SK-N-DZ (cell line): ENCODE data around the gene CDHR2.
A peak's percentile ranks its signal among the peaks of the same experiment; 100 is the strongest.
"Not testable (repeated sequence)": the region's sequence is repeated elsewhere in the genome, so short reads cannot be mapped to it uniquely, and the experiment has no call there.

ENCODE experiments used
- DNase-seq: peaks from one replicate; pipeline ENCODE4 v3.0.0-alpha.2; 2015; ENCODE audit warnings: low spot score

CDHR2 gene

DNA sequence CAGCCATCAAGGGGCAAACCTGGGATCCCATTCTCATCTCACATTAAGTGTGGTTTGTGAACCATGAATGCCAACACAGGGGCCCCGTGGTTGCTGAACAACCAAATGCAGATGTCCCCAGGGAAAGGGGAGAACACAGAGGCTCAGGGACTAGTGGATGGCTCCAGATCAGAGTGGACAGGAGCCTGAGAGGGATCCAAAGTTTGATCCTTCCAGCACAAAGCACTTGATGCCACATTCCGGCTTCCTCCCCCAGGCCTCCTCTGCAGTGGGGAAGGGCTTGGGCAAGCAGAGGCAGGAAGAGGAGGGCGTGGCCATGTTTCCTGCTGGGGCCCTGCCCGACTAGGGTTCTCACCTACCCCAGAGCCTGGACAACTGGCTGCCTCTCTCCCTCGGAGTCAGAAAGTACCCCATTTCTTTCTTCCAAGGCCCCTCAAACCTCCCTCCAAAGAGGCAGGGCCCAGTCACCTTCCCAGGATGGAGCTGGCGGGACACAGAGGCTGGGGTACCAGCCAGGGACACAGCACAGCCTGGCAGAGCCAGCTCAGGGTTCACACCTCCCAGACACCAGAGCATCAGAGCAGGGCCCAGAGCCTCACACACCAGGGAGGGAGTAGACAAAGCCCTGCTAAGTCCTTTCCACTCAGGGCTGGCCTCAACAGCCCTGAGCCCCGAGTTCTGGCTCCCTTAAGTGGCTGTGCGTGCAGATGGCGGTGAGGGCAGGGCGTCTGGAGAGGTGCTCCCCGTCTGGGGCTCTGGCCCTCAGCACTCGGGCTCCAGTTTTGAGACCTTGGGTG, 7.6 kb upstream of the CDHR2 start:
- DNase-seq: peak; percentile 54

DNA sequence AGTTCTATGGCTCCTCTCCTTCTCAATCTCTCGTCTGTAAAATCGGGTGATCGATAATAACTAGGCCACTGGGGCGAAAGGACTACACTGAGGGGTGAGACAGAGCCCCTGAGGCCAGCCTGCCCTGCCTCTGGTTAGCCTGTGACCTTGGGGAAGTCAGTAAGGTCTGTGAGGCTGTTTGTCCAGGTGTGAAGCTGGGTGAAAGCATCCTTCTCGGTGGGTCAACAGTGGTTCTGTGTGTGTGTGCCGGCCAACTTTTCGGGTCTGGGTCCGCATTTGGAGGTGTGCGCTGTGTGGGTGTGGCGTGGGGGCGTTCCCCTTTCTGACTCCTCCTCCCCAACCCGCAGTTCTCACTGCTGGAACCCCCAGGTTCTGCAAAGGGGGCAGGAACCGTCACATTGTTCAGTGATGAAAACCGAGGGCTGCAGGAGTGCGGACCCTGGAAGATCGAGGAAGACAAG, 7.0 kb upstream of the CDHR2 start:
- DNase-seq: no peak

DNA sequence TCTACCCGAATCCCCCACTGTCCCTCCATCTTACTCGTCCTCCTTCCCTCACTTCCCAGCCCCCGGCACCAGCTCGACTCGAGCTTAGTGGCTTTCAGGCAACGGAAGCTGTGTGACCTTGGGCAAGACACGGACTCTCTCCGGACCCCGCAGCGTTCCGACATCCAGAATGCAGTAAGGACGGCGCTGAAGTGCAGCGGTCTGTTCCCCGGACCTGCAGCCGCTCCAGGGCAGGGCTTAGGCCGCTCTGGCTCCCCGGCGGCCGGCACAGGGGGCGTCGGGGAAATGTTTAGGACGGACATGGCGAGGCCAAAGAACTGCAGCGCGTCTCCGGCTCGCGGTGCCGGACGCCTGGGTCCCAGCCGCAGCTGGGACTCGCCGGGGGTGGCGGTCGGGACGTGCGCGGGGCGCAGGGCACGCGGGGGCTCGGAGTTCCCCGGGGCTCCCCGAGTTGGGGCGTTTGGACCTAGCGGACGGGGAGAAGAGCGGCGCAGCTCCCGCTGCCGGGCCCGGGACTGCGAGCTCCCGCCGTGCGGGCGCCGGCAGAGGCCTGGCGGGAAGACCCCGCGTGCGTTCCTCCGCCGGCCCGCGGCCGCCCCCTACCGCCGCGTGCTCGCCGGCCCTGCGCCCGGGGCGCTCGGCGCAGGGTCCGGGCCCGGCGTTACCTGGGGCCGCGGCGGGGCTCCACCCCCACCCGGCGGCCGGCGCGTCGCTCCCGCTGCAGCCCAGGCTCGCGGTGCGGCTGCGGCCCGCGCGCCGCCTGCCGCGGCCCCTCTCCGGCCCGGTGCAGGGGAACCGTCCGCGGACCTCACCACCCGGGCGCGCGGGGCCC, 6.3 kb upstream of the CDHR2 start:
- DNase-seq: peak; percentile 56

DNA sequence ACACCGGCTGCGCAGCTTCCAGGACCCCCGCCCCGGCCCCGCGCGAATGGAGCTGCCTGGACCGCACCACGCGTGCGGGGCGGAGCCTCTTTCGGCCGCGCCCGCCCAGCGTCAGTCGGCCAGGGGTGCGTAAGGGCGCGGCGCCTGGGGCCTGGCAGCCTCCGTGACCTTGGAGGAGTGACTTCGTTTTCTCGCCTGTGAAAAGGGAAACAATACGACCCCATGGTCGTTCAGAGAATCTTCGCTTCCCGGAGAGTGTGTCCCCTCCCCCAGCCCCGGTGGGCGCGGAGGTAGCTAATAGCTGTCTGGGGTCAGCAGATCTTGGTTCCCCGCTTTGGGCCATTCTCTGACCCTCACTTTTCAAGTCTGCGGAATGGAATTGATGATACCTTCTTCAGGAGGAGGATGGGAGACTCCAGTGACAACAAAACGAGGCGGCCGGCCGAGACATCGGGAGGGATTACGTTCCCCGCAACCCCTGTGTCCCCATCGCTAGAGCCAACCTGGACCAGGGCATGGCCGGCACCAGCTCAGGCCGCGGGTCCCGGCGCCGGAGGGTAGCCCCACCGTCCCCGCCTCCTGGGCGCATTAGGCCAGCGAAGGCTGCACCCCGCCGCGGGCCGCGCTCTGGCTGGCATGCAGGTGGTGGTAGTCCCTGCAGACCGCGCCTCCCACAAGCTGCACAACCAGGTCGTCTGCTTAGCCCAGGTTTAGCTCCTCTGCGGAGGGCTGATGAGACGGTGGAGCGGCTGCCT, 5.5 kb upstream of the CDHR2 start:
- peak; percentile 81 for DNase-seq

DNA sequence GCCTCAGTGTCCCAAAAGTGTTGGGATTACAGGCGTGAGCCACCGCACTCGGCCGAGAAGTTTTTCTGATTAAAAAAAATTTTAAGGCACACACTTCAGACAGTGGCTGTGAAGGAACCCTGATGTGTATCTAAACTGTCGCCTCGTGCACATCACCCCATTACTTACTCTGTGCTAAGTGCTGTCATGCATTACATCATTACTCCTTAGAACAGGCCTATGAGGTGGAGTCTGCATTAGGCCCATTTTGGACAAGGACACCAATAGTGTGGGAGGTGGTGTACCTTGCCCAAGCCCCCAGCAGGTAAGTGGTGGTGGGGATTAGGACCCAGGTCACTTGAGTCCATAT, 3.8 kb upstream of the CDHR2 start:
- DNase-seq: no peak

DNA sequence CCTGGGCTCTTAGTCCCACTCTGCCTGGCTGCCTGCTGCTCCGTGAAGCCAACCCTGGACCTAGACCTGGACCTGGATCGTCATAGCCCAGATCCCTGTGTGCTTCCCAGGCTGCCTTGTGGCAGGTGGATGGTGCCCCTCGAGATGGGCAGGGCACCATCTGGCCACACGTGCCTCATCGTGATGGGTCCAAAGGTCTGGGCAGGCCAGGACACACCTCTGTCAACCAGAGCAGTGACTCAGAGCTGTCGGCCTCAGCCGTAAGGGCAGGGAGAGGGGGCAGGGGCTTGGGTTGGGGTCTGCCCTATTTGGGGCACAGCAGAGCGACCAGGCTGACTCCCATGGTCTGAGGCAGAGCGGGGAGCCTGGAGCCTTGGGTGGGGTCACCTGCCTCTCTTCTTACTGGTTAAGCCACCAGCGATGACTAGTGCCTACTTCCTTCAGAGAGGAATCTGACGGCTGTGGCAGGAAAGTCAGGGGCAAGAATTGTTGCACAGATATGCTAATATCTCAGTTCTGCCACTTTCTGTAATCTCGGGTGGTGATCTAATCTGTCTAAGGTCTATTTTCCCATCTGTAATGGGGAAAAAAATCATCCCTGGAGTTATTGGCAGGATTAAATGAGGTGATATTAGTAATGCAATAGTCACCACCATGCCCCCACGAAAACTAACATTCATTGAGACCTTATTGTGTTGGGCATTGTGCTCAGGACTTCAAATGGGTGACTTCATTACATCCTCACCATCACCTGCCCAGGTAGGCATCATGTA, 3.2 kb upstream of the CDHR2 start:
- no peak for DNase-seq

DNA sequence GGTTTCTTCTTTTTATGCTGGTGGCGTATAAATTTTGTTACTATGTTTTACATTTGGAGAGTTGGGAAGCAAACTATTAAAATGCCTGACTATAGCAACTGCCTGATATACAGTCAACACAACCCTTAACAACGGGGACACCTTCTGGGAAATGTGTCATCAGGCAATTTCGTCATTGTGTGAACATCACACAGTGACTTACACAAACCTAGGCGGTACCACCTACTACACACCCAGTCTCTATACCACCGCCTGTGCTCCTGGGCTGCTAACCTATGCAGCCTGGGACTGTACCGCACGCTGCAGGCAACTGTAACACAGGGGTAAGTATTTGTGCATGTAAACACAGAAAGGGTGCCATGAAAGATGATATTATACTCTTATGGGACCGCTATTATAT, 1.3 kb upstream of the CDHR2 start:
- no peak for DNase-seq

DNA sequence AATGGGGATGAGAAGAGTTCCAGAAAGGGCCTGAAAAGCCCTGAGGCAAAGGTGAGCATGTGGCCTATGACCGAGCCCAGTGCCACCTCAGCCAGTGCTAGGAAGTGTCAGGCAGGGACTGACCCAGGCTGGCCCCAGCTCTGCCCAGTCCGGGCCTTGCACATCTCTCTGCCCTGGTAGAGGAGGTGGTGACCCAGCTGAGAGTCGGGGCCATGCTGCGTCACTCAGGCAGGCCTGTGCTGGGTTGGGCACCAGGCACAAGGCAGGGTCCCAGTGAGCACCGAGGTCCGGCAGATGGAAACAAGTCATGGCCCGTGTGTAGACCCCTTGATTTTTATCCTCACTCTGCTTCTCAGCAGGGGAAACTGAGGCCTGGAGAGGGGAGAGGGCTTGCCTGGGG, 729 bp downstream of the CDHR2 start:
- no peak for DNase-seq

DNA sequence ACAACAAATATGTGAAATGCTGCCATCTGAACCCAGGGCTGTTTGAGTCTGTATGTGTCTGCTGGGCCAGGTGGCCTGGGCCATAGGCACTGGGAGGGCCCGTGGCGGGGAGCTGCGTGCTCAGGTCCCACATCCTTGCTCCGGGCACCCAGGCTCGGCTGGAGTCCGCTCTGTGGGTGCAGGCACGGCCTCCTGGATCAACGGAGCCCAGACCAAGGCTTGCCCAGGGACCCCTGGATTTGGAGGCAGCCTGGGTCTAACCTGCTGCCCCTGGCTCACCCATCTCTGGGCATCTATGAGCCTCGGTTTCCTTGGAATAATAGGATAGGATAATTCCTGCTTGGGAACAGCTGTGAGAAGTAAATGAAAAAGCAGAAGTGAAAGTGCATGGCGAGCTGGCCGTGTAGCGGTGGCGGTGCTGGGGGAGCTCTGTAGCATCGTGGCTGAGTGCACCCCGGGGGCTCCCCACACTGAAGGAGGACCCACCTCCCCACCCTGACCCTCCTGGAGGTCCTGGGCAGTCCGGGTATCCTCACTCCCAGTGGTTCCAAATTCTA, 1.2 kb downstream of the CDHR2 start:
- no peak for DNase-seq

DNA sequence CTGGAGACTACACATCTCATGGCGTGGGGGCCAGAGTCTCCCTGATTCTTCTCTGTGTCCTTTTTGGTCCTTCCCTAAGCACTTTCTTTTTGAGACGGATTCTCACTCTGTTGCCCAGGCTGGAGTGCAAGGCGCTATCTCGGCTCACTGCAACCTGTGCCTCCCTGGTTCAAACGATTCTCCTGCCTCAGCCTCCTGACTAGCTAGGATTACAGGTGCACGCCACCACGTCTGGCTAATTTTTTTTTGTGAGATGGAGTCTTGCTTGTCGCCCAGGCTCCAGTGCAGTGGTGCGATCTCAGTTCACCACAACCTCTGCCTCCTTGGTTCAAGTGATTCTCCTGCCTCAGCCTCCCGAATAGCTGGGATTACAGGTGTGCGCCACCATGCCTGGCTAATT, 1.8 kb downstream of the CDHR2 start:
- not testable (repeated sequence) for DNase-seq

DNA sequence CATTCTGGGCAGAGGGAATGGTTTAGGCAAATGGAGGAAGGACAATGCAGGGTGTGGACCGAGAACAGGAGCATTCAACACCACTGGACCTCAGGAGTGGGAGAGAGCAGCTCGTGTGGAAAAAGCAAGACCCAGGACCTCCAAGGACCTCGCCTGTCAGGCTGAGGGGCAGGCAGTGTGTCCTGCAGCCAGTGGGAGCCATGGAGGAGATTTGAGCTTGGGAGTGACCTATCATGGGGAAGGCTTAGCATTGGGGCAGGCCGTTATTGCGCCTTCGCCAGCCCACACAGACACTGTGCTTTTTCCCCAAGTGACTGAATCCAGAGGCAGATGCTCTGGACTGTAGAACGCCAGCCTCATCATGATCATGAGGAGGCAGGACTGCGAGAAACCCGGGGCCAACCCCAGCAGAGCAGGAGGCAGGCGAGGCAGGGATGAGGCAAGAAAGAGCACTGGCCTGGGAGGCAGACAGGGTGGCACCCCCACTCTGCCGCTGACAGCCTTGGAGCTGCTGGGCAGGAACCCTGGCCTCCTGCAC, 3.3 kb downstream of the CDHR2 start:
- DNase-seq: no peak

DNA sequence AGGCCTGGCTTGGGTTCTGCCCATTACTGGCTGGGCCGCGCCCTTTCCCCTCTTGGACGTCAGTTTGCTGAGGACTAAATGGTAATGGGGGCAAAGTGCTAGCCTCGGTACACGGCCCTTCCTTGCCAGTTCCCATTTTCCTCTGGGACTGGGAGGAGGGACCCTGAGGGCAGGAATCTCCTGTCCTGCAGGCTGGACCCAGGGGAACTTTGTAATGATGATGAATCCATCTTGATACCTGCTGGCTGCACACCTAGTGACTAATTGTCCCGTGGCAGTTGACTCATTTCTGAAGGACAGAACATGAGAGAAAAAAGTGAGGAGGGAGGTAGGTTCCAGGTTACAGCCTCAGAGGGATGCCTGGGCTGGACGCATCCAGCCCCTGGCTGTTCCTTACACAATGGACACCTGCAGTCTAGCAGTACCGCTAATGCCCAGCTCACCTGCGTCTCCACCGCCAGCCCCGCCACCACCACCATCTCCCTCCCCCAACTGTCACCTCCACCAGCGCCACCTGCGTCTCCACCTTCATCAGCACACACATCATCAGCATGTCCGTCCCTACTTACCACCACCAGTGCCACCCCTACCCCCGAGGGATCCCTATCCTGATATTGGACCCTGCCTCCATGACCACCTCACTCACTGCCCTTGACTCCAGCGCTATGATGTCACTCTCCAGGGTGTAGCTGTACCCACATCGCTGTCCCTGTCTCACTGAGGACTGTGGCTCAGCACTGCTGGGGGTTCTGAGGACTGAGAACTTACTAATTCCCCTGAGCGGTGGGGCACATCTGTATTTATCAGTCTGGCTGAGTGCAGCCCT, 4.3 kb downstream of the CDHR2 start:
- no peak for DNase-seq

DNA sequence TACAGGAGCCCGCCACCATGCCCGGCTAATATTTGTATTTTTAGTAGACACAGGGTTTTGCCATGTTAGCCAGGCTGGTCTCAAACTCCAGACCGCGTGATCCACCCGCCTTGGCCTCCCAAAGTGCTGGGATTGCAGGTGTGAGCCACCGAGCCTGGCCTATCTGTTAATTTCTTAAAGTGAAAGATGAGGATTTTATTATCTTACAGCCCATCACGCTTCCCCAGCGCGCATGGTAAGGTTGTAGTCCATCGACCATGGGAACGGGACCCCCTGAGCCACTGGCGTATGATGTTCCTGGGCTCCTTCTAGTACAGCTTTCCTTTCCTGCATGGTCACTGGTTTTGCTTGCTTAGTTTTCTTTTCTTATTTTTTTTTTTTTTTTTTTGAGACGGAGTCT, 8.7 kb downstream of the CDHR2 start:
- DNase-seq: no peak

DNA sequence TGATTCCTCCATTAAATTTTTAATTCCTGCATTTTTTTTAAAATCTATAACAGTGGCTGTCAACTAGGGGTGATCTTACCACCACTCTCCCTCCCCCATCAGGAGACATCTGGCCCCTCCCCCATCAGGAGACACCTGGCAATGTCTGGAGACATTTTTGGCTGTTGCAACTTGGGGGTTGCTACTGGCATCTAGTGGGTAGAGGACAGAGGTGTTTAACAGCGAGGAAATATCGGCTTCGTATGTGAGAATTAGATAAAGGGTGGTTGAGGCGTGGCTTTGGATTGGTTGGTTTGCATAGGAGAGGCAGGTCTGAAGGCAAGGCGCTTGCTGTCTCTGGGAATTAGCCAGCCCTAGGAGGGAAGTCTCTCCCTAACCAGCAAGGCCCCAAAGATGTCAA, 10.5 kb downstream of the CDHR2 start:
- DNase-seq: no peak

DNA sequence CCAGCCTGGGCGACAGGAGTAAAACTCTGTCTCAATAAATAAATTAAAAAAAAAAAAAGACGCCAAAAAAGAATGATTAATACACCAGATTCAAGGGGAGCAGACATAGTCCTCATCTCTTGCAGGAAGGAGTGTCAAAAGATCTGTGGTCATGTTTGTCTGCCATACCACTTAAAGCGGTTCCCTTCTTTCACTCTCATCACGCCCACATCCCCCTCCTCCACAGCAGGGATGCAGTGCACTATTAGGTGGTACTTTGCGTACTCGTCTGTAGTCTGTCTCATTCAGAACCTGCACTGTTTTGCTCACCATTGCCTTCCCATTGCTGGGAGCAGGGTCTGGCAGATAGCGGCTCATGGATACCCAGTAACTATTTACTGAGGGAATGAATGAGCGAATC, 11.2 kb downstream of the CDHR2 start:
- no peak for DNase-seq

DNA sequence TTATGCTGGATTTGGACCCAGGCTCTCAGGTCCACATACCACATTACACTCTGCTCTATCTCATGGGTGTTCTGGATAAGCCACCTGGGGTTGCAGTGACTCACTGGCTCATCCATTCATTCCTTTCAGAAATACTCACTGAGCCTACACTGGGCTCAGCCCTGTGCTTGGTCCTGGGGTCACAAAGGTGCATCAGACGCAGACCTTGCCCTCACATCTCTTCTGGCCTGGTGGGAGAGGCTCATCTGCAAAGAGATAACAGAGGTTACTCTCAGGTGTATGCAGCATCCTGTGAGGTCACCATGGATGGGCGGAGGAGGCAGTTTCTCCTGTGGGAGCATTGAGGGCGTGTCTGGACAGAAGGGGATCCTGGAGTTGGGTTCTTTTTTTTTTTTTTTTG, 12.1 kb downstream of the CDHR2 start:
- DNase-seq: no peak

DNA sequence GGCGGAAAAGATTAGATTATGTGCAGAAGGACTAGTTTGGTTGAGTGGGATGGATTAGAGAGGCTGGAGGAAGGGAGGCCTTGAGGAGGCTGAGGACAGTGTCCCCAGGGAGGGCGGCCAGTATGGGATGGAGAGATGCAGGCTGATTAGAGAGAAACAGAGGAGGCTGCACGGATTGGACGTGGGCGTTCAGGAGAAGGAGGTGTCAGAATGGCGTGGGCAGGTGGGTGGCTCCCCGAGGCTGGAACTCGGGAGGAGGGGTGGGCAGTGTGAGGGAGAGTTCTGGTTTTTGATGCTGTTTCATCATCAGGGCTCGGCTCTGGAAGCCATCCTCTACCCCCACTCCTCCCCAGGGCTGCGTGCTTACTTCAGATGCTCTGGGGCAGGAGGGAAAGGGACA, 13.0 kb downstream of the CDHR2 start:
- no peak for DNase-seq

DNA sequence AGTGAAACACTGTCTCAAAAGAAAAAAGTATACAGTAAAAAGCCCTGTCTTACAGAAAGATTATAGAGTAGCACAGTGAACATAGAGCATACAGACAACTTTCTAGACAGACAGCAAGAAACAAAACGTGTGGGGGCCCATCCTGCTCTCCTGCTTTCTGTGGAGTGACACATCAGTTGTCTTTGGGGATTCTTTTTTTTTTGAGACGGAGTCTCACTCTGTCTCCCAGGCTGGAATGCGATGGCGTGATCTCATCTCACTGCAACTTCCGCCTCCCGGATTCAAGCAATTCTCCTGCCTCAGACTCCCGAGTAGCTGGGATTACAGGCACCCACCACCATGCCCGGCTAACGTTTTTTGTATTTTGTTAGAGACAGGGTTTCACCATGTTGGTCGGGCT, 14.9 kb downstream of the CDHR2 start:
- DNase-seq: no peak

DNA sequence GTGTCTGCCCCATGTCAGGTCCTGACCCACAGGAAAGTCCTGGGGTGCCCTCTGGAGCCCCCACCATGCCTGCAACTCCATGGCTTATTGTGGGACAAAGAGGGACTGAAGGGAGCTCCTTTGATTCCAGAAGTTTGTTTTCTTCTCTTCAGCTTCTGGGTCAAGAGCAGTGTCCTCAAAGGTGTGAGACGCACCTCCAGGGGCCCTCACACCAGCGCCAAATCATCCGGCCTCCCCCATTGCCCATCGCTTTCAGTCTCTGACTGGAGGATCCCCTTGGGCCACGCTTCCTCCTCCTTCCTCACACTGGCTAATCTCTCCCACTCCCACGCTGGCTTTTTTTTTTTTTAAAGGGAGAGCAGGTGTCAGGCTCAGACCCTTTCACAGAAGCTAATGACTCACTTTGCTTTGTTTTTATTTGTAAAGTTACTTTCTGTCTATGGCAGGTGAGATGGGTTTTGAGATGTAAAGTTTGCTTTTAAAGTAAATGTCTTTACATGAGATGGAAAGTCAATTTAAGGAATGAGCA, 16.7 kb downstream of the CDHR2 start:
- DNase-seq: no peak

DNA sequence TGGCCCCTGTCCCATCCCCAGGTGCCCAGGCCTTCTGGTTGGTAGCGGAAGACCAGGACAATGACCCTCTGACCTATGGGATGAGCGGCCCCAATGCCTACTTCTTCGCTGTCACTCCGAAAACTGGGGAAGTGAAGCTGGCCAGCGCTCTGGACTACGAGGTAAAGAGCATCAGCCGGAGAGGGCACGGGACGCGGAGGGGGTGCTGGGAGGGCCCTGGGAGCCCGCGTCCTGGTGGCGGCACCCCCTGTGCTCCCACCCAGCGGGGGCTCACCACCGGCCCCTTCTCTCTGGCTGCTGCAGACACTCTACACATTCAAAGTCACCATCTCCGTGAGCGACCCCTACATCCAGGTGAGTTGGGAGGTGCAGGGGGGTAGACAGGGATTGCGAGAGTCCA, 19.5 kb downstream of the CDHR2 start:
- no peak for DNase-seq
